IPS-15b (cell line): ENCODE results near the gene SPACA7.

Source experiments
- H3K27me3 ChIP-seq: one replicate; pipeline ENCODE4 v1.6.1; 2013; ENCODE audit warnings: low read length; ENCODE audit not compliant: control insufficient read depth, insufficient read depth
- H3K36me3 ChIP-seq: one replicate; pipeline ENCODE4 v1.6.1; 2013; ENCODE audit warnings: low read length; ENCODE audit not compliant: control insufficient read depth, insufficient read depth
- H3K4me1 ChIP-seq: one replicate; pipeline ENCODE4 v1.6.1; 2013; ENCODE audit warnings: mild to moderate bottlenecking, low read length; ENCODE audit not compliant: control insufficient read depth, insufficient read depth
- H3K4me3 ChIP-seq: one replicate; pipeline ENCODE4 v1.5.1; 2013; ENCODE audit warnings: low read depth, low read length
- H3K9ac ChIP-seq: one replicate; pipeline ENCODE4 v1.6.1; 2013; ENCODE audit warnings: low read depth, mild to moderate bottlenecking, low read length
- H3K9me3 ChIP-seq: one replicate; pipeline ENCODE4 v1.6.1; 2013; ENCODE audit warnings: mild to moderate bottlenecking, low read length; ENCODE audit not compliant: control insufficient read depth, insufficient read depth

Gene SPACA7

DNA sequence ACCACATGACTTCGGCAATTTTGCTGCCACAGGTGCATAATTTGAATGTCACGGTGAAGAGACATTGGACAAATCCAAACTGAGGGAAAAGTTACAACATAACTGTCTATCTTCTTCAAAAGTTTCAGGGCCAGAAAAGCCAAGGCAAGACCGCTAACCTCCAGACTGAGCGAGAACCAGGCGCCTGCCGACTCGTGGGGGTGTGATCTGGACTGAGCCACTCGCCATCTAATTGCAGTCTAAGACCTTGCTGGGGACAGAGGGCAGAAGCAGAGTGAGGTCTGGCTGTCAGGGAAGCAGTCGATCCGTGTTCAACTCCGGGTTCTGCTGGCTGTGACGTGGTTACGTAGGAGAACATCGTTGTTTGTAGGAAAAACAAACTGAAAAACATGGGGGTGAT lies 88.6 kb downstream of the SPACA7 start:
- Histone ChIP-seq H3K9ac (no peak overlapping the region), H3K4me3 (no peak overlapping the region), H3K27me3 (no peaks in the 10 kb centered on the region), H3K4me1 (no peaks in the 10 kb centered on the region), H3K9me3 (no peaks in the 10 kb centered on the region), H3K36me3 (no peaks in the 10 kb centered on the region)

GRCh38 chr13:112465251-112466131 lies 89.3 kb downstream of the SPACA7 start:
- Histone ChIP-seq H3K36me3 (no peaks in the 10 kb centered on the region), H3K9ac (no peak overlapping the region), H3K27me3 (no peaks in the 10 kb centered on the region), H3K9me3 (no peaks in the 10 kb centered on the region), H3K4me3 (no peak overlapping the region), H3K4me1 (no peaks in the 10 kb centered on the region)

GRCh38 chr13:112466132-112467058 lies 90.2 kb downstream of the SPACA7 start:
- H3K4me3 ChIP-seq = no peak overlapping the region
- no peaks in the 10 kb centered on the region for H3K27me3 ChIP-seq
- H3K9me3 ChIP-seq = no peaks in the 10 kb centered on the region
- no peak overlapping the region for H3K9ac ChIP-seq
- H3K36me3 ChIP-seq = no peaks in the 10 kb centered on the region
- no peaks in the 10 kb centered on the region for H3K4me1 ChIP-seq

GRCh38 chr13:112467236-112467635 lies 91.1 kb downstream of the SPACA7 start:
- no peak overlapping the region for H3K4me3 ChIP-seq
- no peaks in the 10 kb centered on the region for H3K4me1 ChIP-seq
- no peaks in the 10 kb centered on the region for H3K27me3 ChIP-seq
- H3K36me3 ChIP-seq = no peaks in the 10 kb centered on the region
- no peaks in the 10 kb centered on the region for H3K9me3 ChIP-seq
- no peak overlapping the region for H3K9ac ChIP-seq

GRCh38 chr13:112468069-112468468 lies 91.9 kb downstream of the SPACA7 start:
- H3K9me3 ChIP-seq = no peaks in the 10 kb centered on the region
- H3K9ac ChIP-seq = no peak overlapping the region
- H3K4me3 ChIP-seq = no peak overlapping the region
- H3K36me3 ChIP-seq = no peaks in the 10 kb centered on the region
- H3K27me3 ChIP-seq = no peaks in the 10 kb centered on the region
- H3K4me1 ChIP-seq = no peaks in the 10 kb centered on the region

DNA sequence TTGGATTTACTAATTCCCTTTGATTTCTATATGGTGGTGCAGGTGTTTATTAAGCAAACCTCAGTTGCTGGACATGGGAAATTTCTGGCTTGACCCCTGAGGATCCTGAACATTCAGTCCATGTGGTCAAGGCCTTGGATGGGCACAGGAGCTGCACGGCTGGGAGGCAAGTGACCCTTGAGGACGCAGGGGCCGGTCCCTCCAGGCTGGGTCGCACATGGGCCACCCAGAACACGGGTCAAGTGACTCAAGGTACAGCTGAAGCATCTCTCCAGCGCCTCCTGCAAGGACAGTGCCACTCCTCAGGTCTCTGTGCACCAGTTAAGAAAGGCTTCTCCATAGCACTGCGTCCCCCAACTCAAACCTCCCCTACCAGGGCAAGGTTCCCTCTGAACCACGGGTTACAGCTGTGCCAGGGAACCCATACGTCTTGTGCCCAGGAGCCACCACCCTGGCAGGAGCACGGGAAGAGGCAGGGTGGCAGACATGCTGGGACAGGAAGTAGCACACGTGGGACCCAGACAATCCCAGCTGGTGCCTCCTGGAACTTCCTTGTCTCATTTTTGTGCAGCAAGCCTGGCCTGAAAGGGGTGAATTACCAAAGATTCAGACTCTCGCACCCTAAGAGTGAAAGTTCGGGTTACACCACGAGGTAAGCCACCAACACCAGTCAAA lies 93.1 kb downstream of the SPACA7 start:
- no peaks in the 10 kb centered on the region for H3K4me1 ChIP-seq
- H3K36me3 ChIP-seq = no peaks in the 10 kb centered on the region
- no peak overlapping the region for H3K4me3 ChIP-seq
- no peaks in the 10 kb centered on the region for H3K9me3 ChIP-seq
- H3K9ac ChIP-seq = no peak overlapping the region
- no peaks in the 10 kb centered on the region for H3K27me3 ChIP-seq

- no peak overlapping the region for H3K9ac ChIP-seq
- H3K27me3 ChIP-seq = no peaks in the 10 kb centered on the region
- H3K36me3 ChIP-seq = no peaks in the 10 kb centered on the region
- H3K4me3 ChIP-seq = no peak overlapping the region
- H3K9me3 ChIP-seq = no peaks in the 10 kb centered on the region
- H3K4me1 ChIP-seq = no peaks in the 10 kb centered on the region
These were observed 97.7 kb downstream of the SPACA7 start for GRCh38 chr13:112473818-112474217.

DNA sequence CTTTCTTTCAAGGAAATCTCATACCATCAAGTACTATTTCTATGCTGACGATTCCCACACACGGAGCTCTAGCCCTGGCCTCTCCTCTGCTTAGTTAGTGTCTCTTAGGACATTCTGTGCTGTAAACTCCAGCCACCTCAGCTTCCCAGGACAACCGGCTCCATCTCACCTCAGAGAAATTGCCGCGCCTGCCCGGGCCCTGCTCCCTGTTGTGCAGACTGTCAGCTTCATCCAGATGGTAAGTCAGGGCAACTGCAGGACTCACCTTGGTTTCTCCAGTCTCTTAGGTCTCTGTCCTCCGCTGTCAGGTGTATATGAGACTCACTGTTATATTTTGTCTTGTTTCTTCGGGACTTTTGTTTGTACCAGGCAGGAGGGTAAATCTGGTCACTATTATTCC lies 98.7 kb downstream of the SPACA7 start:
- Histone ChIP-seq H3K4me3 (no peak overlapping the region), H3K27me3 (no peaks in the 10 kb centered on the region), H3K9me3 (no peaks in the 10 kb centered on the region), H3K4me1 (no peaks in the 10 kb centered on the region), H3K36me3 (no peaks in the 10 kb centered on the region), H3K9ac (no peak overlapping the region)

- Histone ChIP-seq H3K4me3 (no peak overlapping the region), H3K4me1 (no peaks in the 10 kb centered on the region), H3K36me3 (no peaks in the 10 kb centered on the region), H3K9ac (no peak overlapping the region), H3K27me3 (no peaks in the 10 kb centered on the region), H3K9me3 (no peaks in the 10 kb centered on the region)
These were observed 99.7 kb downstream of the SPACA7 start for GRCh38 chr13:112475889-112476288.

GRCh38 chr13:112477070-112477619 lies 101.0 kb downstream of the SPACA7 start:
- Histone ChIP-seq H3K27me3 (no peaks in the 10 kb centered on the region), H3K36me3 (no peaks in the 10 kb centered on the region), H3K9me3 (no peaks in the 10 kb centered on the region), H3K4me1 (no peaks in the 10 kb centered on the region), H3K4me3 (no peak overlapping the region), H3K9ac (no peak overlapping the region)

GRCh38 chr13:112479389-112479788 lies 103.2 kb downstream of the SPACA7 start:
- Histone ChIP-seq H3K4me3 (no peak overlapping the region), H3K9me3 (no peaks in the 10 kb centered on the region)

More at GRCh38 chr13:112479389-112479788, 103.2 kb downstream of the SPACA7 start:
- H3K36me3 ChIP-seq = peaks cover 7% of the 10 kb centered on the region
- no peak overlapping the region for H3K9ac ChIP-seq
- no peaks in the 10 kb centered on the region for H3K4me1 ChIP-seq
- no peaks in the 10 kb centered on the region for H3K27me3 ChIP-seq
